ENCODE measurements around the gene MSMO1.

- TF ChIP-seq POLR2AphosphoS5 (IDR thresholded peaks at IDR 0.05; ENCODE audit: low read depth, low read length) (no peak), CTCF (IDR thresholded peaks at IDR 0.05) (no peak), SIN3A (IDR thresholded peaks at IDR 0.05; ENCODE audit: borderline replicate concordance, insufficient read depth, low read depth, low read length) (no peak), TCF7L2 (IDR thresholded peaks at IDR 0.05; ENCODE audit: low read depth, low read length) (no peak)
Observed at GRCh38 chr4:165382640-165383039, 55.2 kb downstream of the MSMO1 start.
